ENCODE measurements around the gene FALEC. TPM values are rescaled to one million over a fixed set of nuclear protein-coding genes. Genes with fewer than 3 reads are reported as not detected.
"Not testable (repeated sequence)": the region's sequence is repeated elsewhere in the genome, so short reads cannot be mapped to it uniquely, and the experiment has no call there.

FALEC gene
- polyA plus RNA-seq, 3 donors from 2014 or later, result not detected

GRCh38 chr1:150568594-150568966 lies 53.0 kb downstream of the FALEC start:
- Mint-ChIP-seq H3K27me3 (ENCODE audit: low read depth in 3 of 3) (peaks cover 8 to 35% (median 12%) of the 10 kb centered on the region in 3 donors), H3K27ac (peak overlapping the region; percentile 93 to 98 (median 98)), H3K36me3 (peaks cover 8 to 20% (median 9%) of the 10 kb centered on the region in 3 donors), H3K4me3 (peak overlapping the region; percentile 82 to 87 (median 84)), H3K9me3 (no peaks in the 10 kb centered on the region), H3K4me1 (peaks cover 90 to 91% of the 10 kb centered on the region in 2 donors)
- DNase-seq, result no peak

DNA sequence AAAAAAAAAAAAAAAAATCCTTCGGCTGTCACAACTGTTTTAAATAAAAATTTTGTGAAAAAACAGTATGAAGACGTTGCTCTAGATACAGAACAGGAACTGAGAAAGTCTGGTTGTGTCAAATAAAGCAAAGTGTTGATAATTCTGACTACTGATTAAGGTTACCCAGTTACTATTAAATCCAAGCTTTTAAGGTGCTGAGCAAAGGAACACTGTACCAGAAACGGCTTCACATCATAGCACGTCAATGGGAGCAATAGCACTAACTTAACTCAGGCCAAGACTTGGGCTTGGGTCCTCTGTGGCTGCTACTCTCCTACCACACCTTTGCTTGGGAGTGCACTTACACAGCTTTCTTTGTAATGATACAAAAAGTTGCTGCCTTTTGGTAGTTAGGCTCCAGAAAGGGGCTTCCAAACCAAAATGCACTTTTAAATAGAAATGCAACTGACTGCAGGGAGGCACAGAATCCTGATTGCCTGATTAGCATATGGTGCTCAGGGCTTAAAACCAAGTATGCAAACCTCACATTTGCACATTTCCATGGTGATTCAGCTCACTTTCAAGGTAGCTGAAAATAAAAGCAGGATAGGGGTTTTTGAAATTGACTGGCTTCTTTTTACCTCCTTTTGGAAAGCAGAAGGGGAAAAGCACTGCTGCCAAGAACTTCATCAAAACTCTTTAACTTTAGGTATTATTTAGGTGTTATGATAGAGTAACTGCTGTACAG lies 57.5 kb downstream of the FALEC start:
- H3K4me1 Mint-ChIP-seq, result peaks cover 89 to 90% of the 10 kb centered on the region in 2 donors
- peak overlapping the region; percentile 78 to 95 (median 82) for H3K27ac Mint-ChIP-seq
- no peaks in the 10 kb centered on the region for H3K9me3 Mint-ChIP-seq
- peak in 1 of 3 donors; percentile 17 for DNase-seq
- H3K36me3 Mint-ChIP-seq, result peaks cover 45 to 58% (median 47%) of the 10 kb centered on the region in 3 donors
- peaks cover 3 to 52% (median 25%) of the 10 kb centered on the region in 3 donors for H3K27me3 Mint-ChIP-seq (ENCODE audit: low read depth in 3 of 3)
- peak overlapping the region; percentile 46 to 68 (median 54) for H3K4me3 Mint-ChIP-seq

DNA sequence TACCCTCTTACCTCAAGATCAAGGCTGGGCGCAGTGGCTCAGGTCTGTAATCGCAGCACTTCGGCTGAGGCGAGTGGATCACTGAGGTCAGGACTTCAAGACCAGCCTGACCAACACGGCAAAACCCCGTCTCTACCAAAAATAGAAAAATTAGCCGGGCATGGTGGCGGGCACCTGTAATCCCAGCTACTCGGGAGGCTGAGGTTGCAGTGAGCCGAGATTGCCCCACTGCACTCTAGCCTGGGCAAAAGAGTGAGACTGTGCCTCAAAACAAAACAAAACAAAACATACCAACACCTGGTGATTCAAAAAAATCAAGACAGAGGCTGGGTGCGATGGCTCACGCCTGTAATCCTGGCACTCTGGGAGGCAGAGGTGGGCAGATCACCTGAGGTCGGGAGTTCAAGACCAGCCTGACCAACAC lies 58.1 kb downstream of the FALEC start:
- not testable (repeated sequence) for H3K9me3 Mint-ChIP-seq
- DNase-seq, result peak in 1 of 3 donors; percentile 15
- H3K27ac Mint-ChIP-seq, result peak overlapping the region; percentile 76 to 95 (median 82)
- peaks cover 9 to 57% (median 31%) of the 10 kb centered on the region in 3 donors for H3K27me3 Mint-ChIP-seq (ENCODE audit: low read depth in 3 of 3)
- H3K36me3 Mint-ChIP-seq, result peaks cover 50 to 64% (median 52%) of the 10 kb centered on the region in 3 donors
- peaks cover 85% of the 10 kb centered on the region in 2 donors for H3K4me1 Mint-ChIP-seq
- peak overlapping the region; percentile 36 to 68 (median 54) for H3K4me3 Mint-ChIP-seq

GRCh38 chr1:150574260-150575071 lies 58.9 kb downstream of the FALEC start:
- Mint-ChIP-seq H3K4me1 (peaks cover 77% of the 10 kb centered on the region in 2 donors), H3K4me3 (peak overlapping the region; percentile 96 to 99 (median 98)), H3K27me3 (ENCODE audit: low read depth in 3 of 3) (peaks cover 13 to 63% (median 36%) of the 10 kb centered on the region in 3 donors), H3K36me3 (peaks cover 54 to 67% (median 56%) of the 10 kb centered on the region in 3 donors), H3K9me3 (no peaks in the 10 kb centered on the region), H3K27ac (peak overlapping the region; percentile 67 to 98 (median 92))
- no peak for DNase-seq

DNA sequence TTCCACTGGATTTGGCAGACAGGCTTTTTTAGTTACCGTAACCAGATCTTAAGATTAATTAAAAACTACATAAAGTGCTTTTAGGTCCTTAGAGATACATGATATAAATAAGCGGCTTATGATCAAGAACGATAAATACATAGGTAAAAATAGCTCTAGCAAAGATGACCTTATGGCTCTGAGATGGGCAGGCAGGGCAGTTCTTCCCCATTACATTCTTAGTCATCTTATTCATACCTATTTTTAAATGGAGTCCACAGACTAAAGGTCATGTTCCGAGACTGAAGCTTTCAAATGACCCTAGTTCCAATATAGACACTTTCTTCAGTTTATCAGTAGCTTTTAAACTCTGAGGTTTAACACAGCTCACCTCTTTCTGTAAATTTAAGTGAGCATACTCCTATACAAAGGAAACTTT lies 59.5 kb downstream of the FALEC start:
- H3K27ac Mint-ChIP-seq, result peak overlapping the region; percentile 81 to 98 (median 94)
- H3K4me3 Mint-ChIP-seq, result peak overlapping the region; percentile 96 to 99 (median 98)
- peaks cover 13 to 59% (median 37%) of the 10 kb centered on the region in 3 donors for H3K27me3 Mint-ChIP-seq (ENCODE audit: low read depth in 3 of 3)
- DNase-seq, result no peak
- H3K36me3 Mint-ChIP-seq, result peaks cover 52 to 63% (median 54%) of the 10 kb centered on the region in 3 donors
- H3K4me1 Mint-ChIP-seq, result peaks cover 75 to 76% of the 10 kb centered on the region in 2 donors
- no peaks in the 10 kb centered on the region for H3K9me3 Mint-ChIP-seq

DNA sequence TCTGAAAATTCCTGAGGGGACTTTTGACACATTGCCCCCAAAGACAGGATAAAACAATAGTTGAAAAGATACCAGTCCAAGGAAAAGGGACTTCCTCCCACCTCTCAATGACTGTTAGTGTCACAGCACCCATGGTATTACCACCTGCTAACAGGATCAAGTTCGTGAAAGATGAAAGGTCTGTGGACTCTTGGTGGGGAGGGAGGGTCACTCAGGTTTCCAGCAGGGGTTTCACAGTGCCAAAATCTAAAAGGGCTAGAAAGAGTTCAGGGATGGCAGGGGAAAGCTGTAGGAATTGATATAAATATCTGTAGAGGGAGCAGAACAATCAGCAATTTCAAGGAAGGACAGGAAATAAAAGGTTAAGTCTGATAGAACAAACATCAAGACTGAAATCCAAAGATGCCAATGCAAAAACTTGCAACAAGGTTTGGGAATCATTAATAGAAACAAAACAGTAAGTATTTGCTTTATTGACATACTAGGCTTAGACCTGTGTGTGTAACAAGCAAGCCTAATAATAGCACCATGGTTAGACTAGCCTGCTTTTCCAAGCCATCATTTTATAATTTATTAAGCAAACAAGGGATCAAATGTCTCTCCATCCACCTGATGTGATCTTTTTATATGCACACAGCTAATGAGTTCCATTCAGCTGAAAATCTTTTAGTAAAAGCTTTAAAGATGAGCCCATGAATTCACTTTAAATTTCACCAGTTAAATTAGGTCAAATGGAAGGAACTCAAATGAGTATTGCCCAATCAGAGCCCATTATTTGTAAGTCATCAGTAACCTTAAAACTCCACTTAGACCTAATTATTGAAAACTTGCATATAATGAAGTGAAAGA lies 60.2 kb downstream of the FALEC start:
- H3K27me3 Mint-ChIP-seq (ENCODE audit: low read depth in 3 of 3), result peaks cover 11 to 56% (median 35%) of the 10 kb centered on the region in 3 donors
- peak overlapping the region; percentile 96 to 99 (median 98) for H3K4me3 Mint-ChIP-seq
- H3K9me3 Mint-ChIP-seq, result no peaks in the 10 kb centered on the region
- DNase-seq, result no peak
- H3K36me3 Mint-ChIP-seq, result peaks cover 50 to 60% (median 54%) of the 10 kb centered on the region in 3 donors
- peaks cover 75 to 76% of the 10 kb centered on the region in 2 donors for H3K4me1 Mint-ChIP-seq
- H3K27ac Mint-ChIP-seq, result peak overlapping the region; percentile 81 to 98 (median 94)

GRCh38 chr1:150576367-150576711 lies 60.8 kb downstream of the FALEC start:
- Mint-ChIP-seq H3K27me3 (ENCODE audit: low read depth in 3 of 3) (peaks cover 11 to 50% (median 35%) of the 10 kb centered on the region in 3 donors), H3K36me3 (peaks cover 50 to 60% (median 54%) of the 10 kb centered on the region in 3 donors), H3K9me3 (no peaks in the 10 kb centered on the region), H3K4me1 (peaks cover 72% of the 10 kb centered on the region in 2 donors), H3K4me3 (peak overlapping the region; percentile 96 to 99 (median 98)), H3K27ac (peak overlapping the region; percentile 89 to 98 (median 96))
- no peak for DNase-seq

- peak overlapping the region; percentile 96 to 99 (median 98) for H3K4me3 Mint-ChIP-seq
- peak overlapping the region; percentile 89 to 98 (median 96) for H3K27ac Mint-ChIP-seq
- no peak for DNase-seq
- peaks cover 70 to 72% of the 10 kb centered on the region in 2 donors for H3K4me1 Mint-ChIP-seq
- H3K27me3 Mint-ChIP-seq (ENCODE audit: low read depth in 3 of 3), result peaks cover 11 to 48% (median 35%) of the 10 kb centered on the region in 3 donors
- peaks cover 50 to 60% (median 54%) of the 10 kb centered on the region in 3 donors for H3K36me3 Mint-ChIP-seq
- no peaks in the 10 kb centered on the region for H3K9me3 Mint-ChIP-seq
Measured at GRCh38 chr1:150576794-150577556, 61.4 kb downstream of the FALEC start.

- Mint-ChIP-seq H3K27me3 (ENCODE audit: low read depth in 3 of 3) (peaks cover 11 to 45% (median 35%) of the 10 kb centered on the region in 3 donors), H3K9me3 (no peaks in the 10 kb centered on the region), H3K4me3 (peak overlapping the region; percentile 96 to 99 (median 98)), H3K36me3 (peaks cover 49 to 56% (median 54%) of the 10 kb centered on the region in 3 donors), H3K27ac (peak overlapping the region; percentile 89 to 98 (median 96)), H3K4me1 (peaks cover 64 to 67% of the 10 kb centered on the region in 2 donors)
- DNase-seq, result peak in 2 of 3 donors; percentile 55 to 59
Measured at GRCh38 chr1:150577557-150578271, 62.2 kb downstream of the FALEC start.

- peak; percentile 46 to 60 (median 56) for DNase-seq
- Mint-ChIP-seq H3K9me3 (no peaks in the 10 kb centered on the region), H3K27ac (peak overlapping the region; percentile 89 to 98 (median 96)), H3K27me3 (ENCODE audit: low read depth in 3 of 3) (peaks cover 11 to 37% (median 35%) of the 10 kb centered on the region in 3 donors), H3K4me1 (peaks cover 56 to 59% of the 10 kb centered on the region in 2 donors), H3K4me3 (peak overlapping the region; percentile 96 to 99 (median 98)), H3K36me3 (peaks cover 44 to 52% (median 48%) of the 10 kb centered on the region in 3 donors)
Measured at GRCh38 chr1:150578272-150579109, 62.9 kb downstream of the FALEC start.
